HT-29 (cell line): ENCODE data around the gene TRPC5OS. TPM values are rescaled to one million over a fixed set of nuclear protein-coding genes. Genes with fewer than 3 reads are reported as not detected.

Experiments used
- DNase-seq: peaks from one replicate; pipeline ENCODE4 v3.0.0-alpha.2; 2015; ENCODE audit warnings: low spot score
- total RNA-seq: library from RNA; depleted of rRNA; stranded (reverse); fragments of >200 nt; shearing (Covaris generic); gene quantifications from 2 replicates; pipeline ENCODE4 v1.2.3, GENCODE V29; 2014; rRNA removed

Gene TRPC5OS
- total RNA-seq, result not detected in 2 replicates

DNA sequence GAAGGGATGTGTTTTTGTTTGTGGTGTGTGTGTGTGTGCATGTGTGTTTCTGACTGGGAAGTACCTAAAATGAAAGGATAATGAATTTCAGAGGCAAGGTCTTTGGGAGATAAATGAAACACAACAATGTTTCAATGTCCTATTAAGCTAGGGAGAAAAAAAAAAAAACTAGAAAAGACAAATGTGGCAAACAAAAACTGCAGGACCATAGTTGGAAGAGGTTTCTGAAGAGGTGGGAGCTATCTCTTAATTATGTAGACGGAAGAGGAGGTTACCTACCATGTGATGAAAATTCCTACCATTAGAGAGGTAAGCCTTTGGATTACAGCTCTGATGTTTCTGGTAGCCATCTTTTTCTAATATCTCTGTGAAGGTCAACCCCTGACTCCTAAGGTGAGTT, at the start of gene TRPC5OS:
TRPC5OS (plus strand) TSS at position 301 of the 400 bp plus-strand sequence. CDS start 25,669 bp downstream, outside the sequence.
- DNase-seq, result no peak

DNA sequence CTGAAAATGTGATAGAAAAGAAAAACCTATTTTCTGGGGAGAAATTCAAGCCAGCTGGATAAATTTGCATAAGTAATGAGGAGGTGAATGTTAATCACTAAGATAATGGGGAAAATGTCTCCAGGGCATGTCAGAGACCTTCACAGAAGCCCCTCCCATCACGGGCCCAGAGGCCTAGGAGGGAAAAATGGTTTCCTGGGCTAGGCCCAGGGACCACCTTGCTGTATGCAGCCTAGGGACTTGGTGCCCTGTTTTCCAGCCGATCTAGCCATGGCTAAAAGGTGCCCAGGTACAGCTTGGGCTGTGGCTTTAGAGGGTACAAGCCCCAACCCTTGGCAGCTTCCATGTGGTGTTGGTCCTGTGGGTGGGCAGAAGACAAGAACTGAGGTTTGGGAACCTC, 46.6 kb upstream of the TRPC5OS start:
- DNase-seq, result no peak

DNA sequence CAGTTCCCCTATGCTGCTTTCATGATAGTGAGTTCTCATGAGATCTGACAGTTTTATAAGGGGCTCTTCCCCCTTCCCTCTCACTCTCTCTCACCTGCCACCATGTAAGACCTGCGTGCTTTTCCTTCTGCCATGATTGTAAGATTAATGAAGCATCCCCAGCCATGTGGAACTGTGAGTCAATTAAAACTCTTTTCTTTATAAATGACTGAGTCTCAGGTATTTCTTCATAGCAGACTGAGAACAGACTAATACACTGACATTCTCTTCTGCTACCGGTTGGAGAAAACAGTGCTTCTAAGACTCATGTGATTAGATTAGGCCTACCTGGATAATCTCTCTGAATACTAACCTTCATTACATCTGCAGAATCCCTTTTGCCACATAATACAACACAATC, 45.4 kb upstream of the TRPC5OS start:
- DNase-seq, result no peak

DNA sequence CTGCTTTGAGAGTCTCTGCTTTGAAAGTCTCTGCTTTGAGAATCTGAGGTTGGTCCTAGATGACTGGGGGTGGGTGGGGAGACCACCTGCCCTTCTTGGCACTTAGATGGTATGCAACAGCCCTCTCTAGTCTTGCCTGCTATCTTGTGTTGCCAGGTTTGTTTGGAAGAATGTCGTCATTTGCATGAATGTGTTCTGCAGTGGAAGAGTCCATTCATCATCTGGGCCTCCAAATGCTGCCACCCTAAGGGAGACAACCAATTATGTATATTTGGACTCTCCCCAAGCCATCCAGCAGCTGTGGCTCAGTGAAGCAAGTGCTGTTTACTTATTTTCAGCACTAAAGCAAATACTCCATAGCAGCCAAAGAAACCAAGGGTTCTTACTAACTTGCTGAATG, 44.6 kb upstream of the TRPC5OS start:
- no peak for DNase-seq

DNA sequence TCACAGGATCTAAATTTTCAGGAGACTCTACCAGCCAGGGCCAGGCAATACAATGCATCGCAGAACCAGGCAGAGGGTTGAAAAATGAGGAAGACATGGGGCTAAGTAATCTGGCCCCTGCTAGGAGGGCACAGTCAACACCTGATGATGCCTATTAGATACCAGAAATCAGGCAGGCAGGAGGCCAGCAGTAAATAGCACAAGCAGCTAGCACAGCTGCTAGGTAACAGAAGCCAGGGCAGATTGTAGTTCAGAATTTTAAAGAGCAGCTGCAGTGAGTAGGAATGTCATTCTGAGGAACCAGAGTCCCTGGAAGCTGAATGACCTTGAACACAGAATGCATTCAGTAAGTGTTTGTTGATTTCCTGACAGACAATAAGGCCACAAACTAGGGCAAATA, 38.8 kb upstream of the TRPC5OS start:
- no peak for DNase-seq

DNA sequence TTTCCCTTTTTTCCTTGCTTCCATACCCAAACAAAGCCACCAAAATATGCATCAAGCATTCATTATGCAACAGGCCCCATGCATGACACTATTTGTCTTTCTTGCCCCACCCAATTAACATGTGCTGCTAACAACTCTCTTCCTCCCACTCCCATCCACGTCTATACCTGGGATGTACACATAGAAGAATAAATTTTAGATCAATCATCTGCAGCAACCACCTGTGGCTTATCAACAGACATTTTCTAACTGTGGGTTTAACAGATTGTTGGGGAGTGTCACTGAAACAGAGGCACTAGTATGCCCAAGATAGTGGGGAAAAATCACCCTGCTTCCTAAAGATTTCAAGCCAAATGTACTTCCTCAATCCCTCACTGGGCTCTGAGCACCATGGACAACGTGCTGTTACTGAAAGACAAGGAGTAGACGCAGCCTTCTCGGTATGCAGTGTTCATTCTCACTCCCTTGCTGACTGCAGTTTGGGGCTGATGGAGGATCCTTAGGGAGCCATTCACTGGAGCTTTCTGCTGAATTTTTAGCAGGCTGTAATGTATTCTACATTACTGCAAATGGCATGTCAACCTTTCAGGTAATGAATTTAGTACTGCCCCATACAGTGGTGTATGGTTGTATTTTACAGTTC, 28.4 kb upstream of the TRPC5OS start:
- DNase-seq, result no peak

DNA sequence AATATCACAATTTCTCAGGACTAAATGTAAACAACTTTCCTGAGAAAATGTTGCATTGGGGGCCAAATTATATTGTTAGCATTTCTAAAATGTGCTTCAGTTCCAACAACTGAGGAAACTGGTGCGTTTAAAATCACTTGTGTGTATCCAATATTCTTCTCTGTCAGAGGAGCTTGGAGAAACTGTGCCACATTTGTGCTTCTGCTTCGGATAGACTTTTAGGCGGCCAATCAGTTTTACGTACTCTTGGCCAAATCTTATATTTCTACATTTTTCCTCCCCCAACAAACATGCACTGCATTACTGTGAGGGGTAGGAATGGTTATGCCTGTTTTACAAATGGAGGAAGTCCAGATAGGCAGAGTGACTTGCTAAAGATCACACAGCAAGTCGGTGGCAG, 27.4 kb upstream of the TRPC5OS start:
- no peak for DNase-seq

DNA sequence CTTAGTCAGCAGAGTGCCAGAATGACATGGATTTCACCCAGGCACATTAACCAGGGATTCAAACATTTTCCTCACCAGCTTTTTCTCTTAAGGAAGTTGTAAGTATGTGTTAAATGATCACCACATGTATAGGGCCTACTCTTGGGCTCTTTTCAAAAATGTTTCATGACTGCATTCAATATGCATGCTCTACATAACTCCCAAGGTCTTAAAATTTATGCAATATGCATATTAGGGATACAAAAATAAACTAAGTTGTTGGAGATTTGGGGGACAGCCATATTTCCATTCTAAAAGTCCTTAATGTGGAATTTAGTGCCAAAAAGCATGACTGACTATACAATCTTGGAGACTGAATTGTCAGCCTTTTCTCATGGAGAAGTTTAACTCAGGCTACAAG, 25.0 kb upstream of the TRPC5OS start:
- no peak for DNase-seq

DNA sequence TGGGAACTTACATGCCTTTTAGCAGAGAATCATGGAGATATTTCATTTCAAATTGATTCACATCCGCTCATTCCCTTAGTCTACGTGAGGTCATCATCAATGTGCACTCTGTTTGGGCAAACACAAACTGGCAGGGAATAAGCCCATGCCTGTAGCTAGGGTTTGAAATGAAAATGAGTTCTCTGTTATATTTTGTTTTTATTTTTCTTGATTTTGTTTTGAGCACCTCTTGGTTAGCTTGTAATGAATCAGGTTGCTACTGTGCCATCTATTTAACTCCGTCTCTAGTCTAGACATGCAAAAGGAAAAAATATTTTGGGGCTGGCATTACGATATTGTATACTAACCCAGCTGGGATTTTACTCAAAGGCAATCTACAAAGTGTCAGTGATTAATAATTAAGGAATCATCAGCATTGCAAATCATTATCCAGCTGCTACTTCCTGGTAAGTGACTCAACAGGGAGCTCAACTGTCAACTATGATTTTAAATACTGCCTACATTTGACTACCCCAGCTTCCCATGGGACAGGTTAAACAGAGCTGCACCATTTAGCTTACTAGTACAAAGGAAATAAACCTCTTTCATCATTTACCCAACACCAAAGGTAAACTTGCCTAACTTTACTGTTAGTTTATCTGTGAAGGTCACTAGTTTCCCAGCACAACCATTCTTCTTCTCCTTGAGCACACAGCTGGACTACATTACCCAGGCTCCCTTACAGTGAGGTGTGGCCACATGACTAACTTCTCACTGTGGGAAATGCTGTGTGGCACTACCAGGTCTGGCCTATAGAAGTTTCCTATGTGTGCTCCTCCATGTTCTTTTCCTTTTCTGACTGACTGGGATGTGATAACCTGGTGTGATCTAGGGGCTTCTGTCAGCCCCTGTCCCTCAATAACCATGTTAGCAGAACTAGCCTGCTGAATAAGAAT, 21.2 kb upstream of the TRPC5OS start:
- peak; percentile 59 for DNase-seq

DNA sequence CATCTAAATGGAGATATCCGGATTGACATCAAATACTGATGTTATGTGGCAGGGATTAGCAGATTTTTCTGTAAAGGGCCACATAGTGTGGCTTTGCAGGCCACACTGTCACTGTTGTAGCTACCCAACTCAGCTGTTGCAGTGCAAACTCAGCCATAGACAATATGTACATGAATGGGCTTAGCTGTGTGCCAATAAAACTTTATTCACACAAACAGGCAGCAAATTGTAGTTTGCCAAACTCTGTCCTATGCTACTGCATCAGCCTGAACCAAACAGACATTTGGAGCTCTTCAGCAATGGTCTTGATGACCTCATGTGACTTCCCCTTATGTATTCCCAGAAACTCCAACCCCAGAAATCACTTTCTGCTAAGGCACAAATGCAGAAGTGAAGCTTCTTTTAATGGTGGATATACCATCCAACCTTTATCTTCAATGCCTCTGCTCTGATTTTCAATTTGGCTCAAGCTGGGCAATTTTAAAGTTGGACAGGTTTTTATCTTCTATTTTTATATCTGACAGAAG, 18.4 kb upstream of the TRPC5OS start:
- DNase-seq, result no peak

DNA sequence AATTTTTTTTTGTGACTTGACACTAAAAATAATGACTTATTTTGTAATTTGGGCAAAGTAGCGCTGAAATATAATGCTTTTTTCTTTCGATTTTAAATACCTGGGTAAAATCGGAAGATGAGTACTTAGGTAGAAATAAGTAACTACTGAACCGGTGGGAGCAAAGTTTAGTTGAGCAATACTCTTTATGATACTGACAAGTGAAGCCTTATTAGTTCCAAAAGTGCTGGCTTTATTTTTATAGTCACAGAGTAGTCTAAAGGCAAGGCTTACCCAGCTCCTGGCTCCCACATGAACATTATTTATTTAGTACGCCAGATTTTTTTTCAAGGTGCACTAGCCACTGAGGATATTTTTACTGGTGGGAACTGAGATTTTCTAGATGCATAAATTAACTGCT, 14.4 kb upstream of the TRPC5OS start:
- no peak for DNase-seq

DNA sequence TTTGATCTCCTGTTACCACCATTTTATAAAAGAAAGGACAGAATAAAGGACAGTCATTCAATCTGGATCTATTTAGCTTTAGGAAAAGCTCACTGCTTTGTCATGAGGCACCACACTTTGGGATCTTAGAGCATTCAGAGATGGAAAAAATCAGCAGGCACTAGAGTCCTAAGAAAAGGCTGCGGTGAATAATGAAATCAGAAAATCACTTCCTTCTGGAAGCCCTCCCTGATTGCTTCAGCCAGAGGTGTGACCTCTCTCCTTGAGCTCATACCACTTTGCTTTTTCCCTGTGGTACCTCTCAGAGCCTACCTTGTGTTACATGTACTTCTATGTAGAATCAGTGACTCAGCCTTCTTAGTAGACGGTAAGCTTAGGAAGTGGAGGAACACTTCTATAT, 8.7 kb upstream of the TRPC5OS start:
- DNase-seq, result no peak

DNA sequence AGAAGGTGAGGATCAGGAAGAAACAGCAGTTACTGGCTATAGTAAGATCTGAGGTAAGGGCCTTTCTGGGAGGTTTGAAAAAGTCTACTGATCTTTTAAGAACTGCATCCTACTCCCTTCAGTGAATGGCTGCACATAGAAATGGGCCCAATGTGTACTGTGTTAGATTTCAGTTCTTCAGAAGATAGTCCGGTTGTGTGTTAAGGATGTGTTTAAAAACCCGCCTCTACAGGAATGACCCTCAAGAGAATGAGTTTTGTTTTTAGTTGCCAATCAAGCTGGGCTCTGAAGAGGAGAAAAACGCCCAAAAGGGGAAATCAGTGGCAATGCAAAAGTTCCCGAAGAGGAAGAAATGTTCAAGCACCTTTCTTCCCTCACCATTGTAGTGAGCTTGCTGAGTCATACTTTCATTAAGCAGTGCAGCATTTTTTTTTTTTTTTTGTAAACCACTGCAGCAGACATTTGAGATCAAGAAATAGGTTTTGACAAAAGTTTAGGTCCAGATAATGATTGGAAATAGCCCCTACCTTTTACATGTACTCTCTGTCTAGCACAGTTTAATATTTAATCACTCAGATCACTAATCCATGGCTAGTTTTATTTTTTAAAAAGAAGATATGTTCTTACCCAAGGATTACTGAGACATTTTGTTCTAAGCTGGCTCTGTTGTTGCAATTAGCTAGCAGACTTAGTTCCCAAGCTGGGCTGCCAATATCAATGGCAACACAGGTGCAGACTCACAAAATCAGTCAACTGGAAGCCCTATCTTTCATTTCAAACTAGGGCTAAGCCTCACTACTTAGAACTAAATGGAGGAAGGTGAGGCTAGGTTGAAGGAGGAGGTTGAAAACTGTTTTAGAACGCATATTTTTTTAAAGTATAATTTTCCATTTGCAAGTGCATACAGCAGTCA, 7.0 kb upstream of the TRPC5OS start:
- DNase-seq, result peak; percentile 2

DNA sequence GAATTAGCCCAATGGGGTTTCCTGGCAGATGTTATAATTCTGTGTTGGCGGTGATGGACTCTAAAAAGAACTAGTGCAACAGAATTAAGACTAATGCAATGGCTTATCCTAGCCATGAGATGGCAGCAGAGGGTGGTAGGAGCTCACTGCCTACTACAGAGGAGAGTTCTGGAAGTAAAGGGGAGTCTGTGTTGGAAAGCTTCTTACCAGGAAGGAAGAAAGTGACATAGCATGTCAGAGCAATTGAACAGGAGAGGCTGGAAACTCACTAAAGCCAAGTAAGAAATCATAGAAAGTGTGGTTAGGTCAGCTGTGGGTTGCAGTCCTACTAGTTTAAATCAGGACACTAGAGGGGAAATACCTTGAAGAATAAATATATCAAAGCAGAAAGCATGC, 6.3 kb upstream of the TRPC5OS start:
- DNase-seq, result peak; percentile 75

DNA sequence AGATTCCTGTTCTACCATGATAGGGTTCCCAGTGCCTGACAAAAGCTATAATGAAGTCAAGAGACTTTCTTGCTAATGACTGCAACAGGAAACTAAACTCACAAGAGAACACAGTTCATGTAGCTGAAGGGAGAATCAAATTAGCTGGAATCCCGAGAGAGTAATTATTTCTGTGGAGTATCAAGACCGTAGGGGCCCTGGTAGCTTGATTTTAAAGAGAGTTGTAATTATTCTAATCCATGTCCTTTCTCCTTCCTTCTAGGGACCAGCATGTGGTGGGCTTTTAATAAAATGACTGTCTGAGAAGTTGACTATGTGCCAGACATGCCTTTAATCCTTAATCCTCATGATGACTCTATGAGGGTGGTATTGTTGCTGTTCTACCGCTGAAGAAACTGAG, 1.7 kb upstream of the TRPC5OS start:
- no peak for DNase-seq

DNA sequence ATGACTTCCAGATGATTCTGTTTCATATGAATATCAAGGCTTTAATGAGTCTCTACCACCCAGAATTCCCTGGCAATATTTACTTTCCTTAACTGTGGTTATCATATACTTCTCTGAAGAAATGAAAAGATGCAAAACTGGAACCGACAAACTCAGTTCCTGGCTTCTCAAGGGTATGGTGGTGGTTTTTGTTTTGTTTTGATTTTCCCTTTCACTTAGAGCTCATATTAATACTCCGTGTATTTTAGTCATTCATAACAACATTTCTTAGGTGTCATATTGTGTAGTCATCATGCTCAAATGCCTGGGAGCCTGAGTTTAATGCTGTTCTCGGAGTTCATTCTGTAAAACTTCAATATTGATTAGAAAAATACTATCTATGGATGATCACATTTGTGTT, 665 bp downstream of the TRPC5OS start:
- no peak for DNase-seq

DNA sequence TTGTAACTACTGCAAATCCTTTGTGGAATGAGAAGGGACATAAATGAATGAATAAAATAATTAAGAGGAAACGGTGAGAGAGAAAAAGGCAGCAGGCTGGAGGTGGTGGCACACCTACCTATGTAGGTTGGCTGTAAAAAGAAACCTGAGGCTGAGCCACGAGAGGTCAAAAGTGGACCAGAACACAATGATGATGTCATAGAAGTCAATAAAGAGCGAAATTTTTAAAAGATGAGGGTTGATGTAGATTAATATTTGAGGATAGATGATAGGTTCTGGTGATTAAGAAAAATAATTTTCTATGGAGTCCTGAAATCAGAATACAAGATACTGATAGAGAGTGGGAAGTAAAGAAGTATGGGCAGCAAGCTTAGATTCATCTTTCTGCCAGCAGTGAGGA, 1.7 kb downstream of the TRPC5OS start:
- no peak for DNase-seq

DNA sequence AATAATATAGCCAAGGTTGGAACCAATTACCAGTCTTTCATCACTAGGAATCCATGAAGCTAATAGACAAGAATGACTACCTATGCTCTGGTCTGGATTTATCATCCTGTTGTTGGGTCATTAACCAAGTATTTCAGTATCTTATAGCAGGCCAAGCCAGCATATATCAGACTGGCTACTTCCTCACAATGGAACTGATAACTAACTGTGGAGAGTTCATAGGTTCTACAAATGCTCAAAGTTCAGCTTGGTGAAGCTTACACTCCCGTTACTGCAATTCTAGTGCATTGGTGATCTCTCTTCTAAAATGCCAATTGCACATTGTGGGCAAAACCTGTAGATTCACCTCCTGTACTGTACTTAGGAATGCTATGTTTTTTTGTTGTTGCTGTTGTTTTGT, 4.8 kb downstream of the TRPC5OS start:
- no peak for DNase-seq

DNA sequence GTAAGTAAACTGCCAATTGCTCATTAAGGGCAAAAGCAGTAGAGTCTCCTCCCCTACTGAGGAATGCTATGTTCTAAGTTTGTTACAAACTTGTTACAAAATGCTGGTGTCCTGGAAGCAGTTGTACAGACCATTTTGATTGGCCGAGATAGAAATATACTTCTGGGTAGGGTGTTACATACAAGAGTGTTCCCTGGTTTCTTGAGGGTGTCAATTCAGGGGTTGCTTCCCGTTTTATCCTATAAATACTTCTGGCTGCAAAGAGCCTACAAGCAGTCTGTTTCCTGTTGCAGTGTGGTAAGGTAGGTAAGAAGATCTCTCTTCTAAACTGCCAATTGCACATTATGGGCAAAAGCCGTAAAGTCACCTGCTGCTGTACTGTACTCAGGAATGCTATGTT, 5.7 kb downstream of the TRPC5OS start:
- DNase-seq, result no peak

DNA sequence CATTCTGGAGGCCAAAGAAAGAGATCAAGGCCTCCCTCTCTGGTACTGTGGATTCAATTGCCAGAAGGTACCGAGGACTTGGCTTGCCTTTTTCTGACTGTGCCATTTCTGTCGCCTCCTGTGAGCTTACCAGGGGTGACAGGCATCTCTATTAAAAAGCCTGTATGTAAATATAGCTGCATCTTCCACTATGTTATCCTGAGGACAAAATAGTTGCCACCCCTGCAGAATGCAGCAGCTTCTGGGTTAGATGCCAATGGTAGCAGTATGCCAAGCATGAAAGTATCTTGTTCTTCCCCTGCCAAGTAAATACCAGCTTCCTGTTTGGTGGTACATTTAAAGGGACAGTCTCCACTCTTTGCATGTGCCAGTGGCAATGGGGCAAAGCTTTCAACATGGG, 10.7 kb downstream of the TRPC5OS start:
- DNase-seq, result no peak

DNA sequence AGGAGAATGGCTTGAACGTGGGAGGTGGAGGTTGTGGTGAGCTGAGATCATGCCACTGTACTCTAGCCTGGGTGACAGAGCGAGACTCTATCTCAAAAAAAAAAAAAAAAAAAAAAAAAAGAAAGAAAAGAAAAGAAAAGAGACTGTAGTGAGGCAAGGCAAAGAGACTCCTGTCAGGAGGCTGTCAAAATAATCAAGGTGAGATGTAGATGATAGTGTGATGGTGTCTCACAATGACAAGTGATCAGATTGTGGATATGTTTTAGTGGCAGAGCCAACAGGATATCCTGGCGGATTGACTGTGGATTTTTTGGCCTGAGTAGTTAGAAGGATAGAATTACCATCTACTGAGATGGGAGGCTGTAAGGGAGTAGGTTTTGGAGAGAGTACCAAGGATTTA, 12.6 kb downstream of the TRPC5OS start:
- no peak for DNase-seq

DNA sequence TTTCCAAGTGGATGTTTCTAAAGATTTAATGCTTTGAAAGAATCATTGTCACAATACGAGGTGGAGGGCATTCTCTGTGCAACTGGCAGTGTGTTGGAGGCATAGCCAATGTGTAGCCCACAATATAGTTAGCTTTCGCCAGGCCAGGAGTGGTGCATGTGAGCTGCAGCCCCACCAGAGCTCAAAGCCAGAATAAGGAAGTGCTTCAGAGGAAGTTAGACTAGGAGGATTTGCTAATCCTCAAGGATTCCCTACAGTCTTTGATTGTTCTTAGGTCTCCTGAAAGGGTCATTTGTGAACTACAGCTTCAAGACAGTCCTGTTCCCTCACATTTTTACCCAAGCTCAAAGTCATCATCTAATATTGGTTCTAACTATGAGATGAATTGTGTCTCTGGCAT, 16.4 kb downstream of the TRPC5OS start:
- DNase-seq, result no peak
